Activated CD4-positive, alpha-beta T cell treated with anti-CD3 and anti-CD28 coated beads, Interleukin-2, amount 10 ng/mL, durations not matched to agents 24 days and 14 days (primary cell): ENCODE measurements around the gene PARK7. TPM values are rescaled to one million over a fixed set of nuclear protein-coding genes. Genes with fewer than 3 reads are reported as not detected.
"Not testable (repeated sequence)": the region's sequence is repeated elsewhere in the genome, so short reads cannot be mapped to it uniquely, and the experiment has no call there.

Source experiments
- DNase-seq: peaks from one replicate; pipeline ENCODE4 v3.0.0; 2022
- H3K27ac Mint-ChIP-seq: one replicate; pipeline ENCODE4 v1.8.0; 2022; ENCODE audit warnings: mild to moderate bottlenecking, mixed read lengths
- H3K27me3 Mint-ChIP-seq: one replicate; pipeline ENCODE4 v1.8.0; 2022; ENCODE audit warnings: mixed read lengths
- H3K36me3 Mint-ChIP-seq: one replicate; pipeline ENCODE4 v1.8.0; 2022; ENCODE audit warnings: low read depth, mild to moderate bottlenecking, mixed read lengths
- H3K4me1 Mint-ChIP-seq: one replicate; pipeline ENCODE4 v1.8.0; 2021; ENCODE audit warnings: mixed read lengths
- H3K4me3 Mint-ChIP-seq: one replicate; pipeline ENCODE4 v1.8.0; 2022; ENCODE audit warnings: mild to moderate bottlenecking, moderate library complexity, mixed read lengths
- H3K9me3 Mint-ChIP-seq: one replicate; pipeline ENCODE4 v1.8.0; 2021; ENCODE audit warnings: mixed read lengths
- intact Hi-C: fragments of 100-400 bp; cut with micrococcal nuclease; formaldehyde crosslinking; loops from one replicate; pipeline ENCODE4 v1.15.1; 2023
- total RNA-seq: library from RNA; stranded (reverse); gene quantifications from 2 replicates; pipeline ENCODE4 v1.2.3, GENCODE V29; 2022

Gene PARK7
- total RNA-seq: 409 and 426 TPM in 2 replicates

DNA sequence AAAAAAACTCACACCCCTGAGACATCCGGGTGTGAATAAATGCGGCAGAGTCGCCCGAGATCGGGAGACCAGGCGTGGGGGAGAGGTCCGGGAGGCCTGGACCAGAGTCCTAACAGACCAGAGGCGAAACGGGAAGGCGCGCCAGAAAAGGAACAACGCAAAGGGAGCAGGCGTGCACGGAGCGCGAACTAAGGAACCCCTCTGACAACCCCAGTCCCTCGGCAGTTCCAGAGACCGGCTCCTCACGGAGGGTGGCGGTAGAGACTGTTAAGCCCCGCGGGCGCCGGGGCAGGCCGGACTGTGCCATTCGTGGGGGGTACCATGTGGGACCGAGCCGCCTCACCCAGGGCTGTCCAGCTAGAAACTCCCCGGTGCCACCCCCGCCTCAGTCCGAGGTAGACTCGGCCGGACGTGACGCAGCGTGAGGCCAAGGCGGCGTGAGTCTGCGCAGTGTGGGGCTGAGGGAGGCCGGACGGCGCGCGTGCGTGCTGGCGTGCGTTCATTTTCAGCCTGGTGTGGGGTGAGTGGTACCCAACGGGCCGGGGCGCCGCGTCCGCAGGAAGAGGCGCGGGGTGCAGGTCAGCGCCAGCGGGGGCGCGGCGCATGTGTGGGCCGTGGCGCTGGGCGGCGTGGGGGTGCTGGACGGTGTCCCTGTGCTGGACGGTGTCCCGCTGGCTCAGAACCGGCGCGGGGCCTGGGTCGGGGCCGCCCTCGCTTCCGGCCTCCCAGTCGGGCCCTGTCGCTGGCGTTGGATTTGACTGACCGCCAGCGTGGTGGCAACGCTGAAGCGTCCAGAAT lies at the start of gene PARK7:
PARK7 (plus strand) TSS at position 496 of the 798 bp plus-strand sequence. CDS start 1,075 bp downstream, outside the sequence.
- intact Hi-C loops: loop anchor here (2.0 to 5.0 kb wide), 2 partner anchors 41 to 179 kb away; partner anchors contain the start of gene PER3

DNA sequence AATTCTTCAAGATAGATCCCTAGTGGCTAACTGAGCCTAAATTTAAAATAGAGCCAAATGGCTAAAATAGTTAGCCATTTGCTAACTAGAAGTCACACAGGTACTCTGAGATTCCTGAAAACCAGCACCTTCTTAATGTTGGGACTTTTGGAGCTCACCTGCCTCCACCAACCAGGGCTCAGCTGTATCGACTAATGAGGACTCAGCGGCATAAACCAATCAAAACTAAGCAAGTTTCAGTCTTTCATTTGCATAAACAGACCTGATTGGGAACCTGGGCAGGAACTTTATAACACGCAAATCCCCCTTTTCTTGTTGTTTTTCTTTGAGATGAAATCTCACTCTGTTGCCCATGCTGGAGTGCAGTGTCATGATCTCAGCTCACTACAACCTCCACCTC lies 49.4 kb upstream of the PARK7 start:
- Mint-ChIP-seq H3K27me3 (no peaks in the 10 kb centered on the region), H3K9me3 (no peaks in the 10 kb centered on the region), H3K4me1 (peaks cover 13% of the 10 kb centered on the region), H3K27ac (no peak overlapping the region), H3K36me3 (peaks cover 6% of the 10 kb centered on the region), H3K4me3 (no peak overlapping the region)
- no peak for DNase-seq
- intact Hi-C loops: no loop called here

More for the DNA sequence above, at the start of gene PARK7:
- no peaks in the 10 kb centered on the region for H3K9me3 Mint-ChIP-seq
- peak within 1 kb of the TSS; percentile 99 for H3K4me3 Mint-ChIP-seq
- peak; percentile 100 for DNase-seq
- H3K27ac Mint-ChIP-seq: peak within 1 kb of the TSS; percentile 100
- peaks cover 45% of the 10 kb centered on the region for H3K4me1 Mint-ChIP-seq
- no peaks in the 10 kb centered on the region for H3K27me3 Mint-ChIP-seq
- peaks cover 44% of the 10 kb centered on the region for H3K36me3 Mint-ChIP-seq

DNA sequence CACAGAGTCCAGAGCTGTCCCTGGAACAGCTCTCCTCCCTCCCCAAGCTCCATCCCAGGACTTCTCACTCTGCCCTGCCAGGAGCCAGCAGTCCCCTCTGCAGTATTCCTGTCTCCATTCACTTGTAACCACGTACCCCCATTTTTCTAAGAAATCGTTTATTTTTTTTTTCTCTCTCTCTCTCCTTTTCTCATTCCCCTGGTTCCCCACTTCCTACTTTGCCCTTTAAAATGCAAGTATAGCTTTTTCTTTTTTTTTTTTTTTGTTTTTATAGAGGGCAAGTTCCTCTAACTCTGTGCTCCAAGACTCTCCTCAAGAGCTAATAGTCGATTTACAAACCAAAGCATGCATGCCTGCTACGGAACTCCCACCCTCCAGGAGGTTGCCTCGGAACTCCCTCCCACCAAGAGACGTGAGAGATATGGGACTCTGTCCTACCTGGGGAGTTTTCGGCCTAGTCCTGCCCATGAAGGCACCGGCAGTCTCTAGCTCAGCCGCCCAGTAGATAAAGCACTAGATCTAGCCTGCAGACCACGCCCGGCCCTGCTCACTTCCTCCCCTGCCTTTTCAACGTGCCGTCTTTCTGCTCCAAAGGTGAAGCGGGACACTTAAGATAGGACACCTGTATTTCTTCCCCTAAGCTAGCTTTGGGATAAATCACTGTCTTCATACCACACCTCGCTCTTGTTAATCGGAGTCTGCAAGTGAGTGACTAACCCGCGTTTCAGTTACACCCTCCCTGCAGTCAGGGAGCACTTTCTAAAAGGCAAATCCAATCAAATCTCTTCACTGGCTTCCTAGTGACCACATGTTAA lies 48.6 kb upstream of the PARK7 start:
- no peak for DNase-seq
- Mint-ChIP-seq H3K27ac (no peak overlapping the region), H3K4me3 (no peak overlapping the region), H3K4me1 (peaks cover 15% of the 10 kb centered on the region), H3K36me3 (peaks cover 8% of the 10 kb centered on the region), H3K9me3 (no peaks in the 10 kb centered on the region), H3K27me3 (no peaks in the 10 kb centered on the region)
- intact Hi-C loops: no loop called here

DNA sequence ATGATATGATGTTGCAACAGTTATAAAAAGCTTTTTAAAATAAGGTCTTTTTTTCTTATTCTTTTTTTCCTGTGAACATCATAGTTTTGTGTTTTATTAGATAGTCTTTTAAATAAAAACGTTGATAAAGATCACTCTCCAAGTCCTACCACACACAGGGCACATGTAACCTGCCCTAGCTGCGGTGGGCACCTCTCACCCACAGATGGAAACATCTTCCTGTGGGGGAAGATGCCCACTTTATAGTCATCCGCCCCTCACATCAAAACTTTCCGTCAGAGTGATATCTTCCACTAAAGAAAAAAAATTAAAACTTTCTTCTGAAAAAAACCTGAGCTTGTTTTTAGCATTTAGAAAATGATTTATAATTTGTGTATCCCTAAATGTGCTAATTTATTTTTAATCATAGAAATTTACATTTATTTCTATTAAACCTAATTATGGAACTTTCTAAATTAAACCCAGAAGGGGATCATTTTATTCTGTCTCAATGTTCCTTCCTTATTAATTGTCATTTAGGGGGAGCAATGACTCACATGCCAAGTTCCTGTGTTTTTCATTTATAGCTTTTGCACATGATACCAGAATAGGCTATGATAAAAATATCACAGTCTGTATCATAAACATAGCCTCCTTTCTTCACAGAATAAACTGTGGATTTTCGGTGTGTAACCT lies 45.5 kb upstream of the PARK7 start:
- no peak for DNase-seq
- H3K4me3 Mint-ChIP-seq: no peak overlapping the region
- no peaks in the 10 kb centered on the region for H3K27me3 Mint-ChIP-seq
- H3K27ac Mint-ChIP-seq: peak overlapping the region; percentile 84
- H3K9me3 Mint-ChIP-seq: no peaks in the 10 kb centered on the region
- peaks cover 26% of the 10 kb centered on the region for H3K4me1 Mint-ChIP-seq
- intact Hi-C loops: loop anchor here (2.0 kb wide), 1 partner anchor 15 kb away; no protein-coding TSS in a partner anchor
- H3K36me3 Mint-ChIP-seq: peaks cover 22% of the 10 kb centered on the region

DNA sequence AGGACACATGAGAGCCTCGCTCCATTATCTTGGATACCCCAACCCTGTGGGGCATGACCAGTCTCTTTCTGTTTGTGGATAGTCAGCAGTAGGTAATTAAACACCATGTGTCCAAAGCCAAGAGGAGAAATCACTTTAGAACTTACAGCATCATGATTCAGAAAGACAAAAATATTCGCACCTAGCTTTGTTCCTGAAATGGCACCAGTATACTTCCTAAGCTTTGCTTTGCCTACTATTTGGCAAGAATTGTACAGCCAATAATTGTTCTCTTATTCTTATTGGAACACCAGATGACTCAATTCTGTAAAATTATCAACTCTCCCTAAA lies 45.0 kb upstream of the PARK7 start:
- peak overlapping the region; percentile 65 for H3K27ac Mint-ChIP-seq
- peaks cover 26% of the 10 kb centered on the region for H3K4me1 Mint-ChIP-seq
- H3K27me3 Mint-ChIP-seq: no peaks in the 10 kb centered on the region
- intact Hi-C loops: loop anchor here (2.0 kb wide), 1 partner anchor 14 kb away; no protein-coding TSS in a partner anchor
- DNase-seq: no peak
- peaks cover 22% of the 10 kb centered on the region for H3K36me3 Mint-ChIP-seq
- H3K9me3 Mint-ChIP-seq: no peaks in the 10 kb centered on the region
- no peak overlapping the region for H3K4me3 Mint-ChIP-seq

DNA sequence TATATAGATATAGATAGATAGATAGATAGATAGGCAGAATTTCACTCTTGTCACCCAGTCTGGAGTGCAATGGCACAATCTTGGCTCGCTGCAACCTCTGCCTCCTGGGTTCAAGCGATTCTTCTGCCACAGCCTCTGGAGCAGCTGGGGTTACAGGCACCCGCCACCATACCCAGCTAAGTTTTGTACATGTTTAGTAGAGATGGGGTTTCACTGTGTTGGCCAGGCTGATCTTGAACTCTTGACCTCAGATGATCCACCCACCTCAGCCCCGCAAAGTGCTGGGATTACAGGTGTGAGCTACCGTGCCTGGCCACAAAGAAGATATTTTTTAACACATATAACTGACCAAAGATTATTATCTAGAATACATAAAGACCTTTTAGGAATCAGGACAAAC lies 43.5 kb upstream of the PARK7 start:
- H3K36me3 Mint-ChIP-seq: peaks cover 29% of the 10 kb centered on the region
- not testable (repeated sequence) for H3K9me3 Mint-ChIP-seq, H3K27ac Mint-ChIP-seq, H3K4me3 Mint-ChIP-seq, H3K27me3 Mint-ChIP-seq, DNase-seq
- intact Hi-C loops: loop anchor here (2.0 kb wide), 1 partner anchor 13 kb away; no protein-coding TSS in a partner anchor
- H3K4me1 Mint-ChIP-seq: peaks cover 30% of the 10 kb centered on the region

DNA sequence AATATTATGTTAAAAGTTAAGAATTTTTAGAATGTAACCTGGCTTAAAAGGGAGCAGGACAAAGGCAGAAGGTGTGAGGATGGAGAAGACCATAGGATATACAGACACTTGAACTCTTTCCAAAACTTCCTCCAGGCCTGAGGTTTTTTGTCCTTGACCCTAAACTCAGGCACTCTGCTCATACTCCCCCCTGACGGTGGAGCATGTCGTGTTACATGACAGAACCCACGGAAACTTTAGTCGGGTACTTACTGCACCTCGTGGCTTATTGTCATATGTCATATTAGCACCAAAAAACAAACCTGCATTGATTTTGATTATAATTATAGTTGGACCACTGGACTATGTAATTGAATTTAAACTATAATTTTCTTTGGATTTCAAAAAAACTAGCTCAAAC lies 41.6 kb upstream of the PARK7 start:
- no peaks in the 10 kb centered on the region for H3K9me3 Mint-ChIP-seq
- H3K4me1 Mint-ChIP-seq: peaks cover 26% of the 10 kb centered on the region
- no peak overlapping the region for H3K4me3 Mint-ChIP-seq
- H3K27ac Mint-ChIP-seq: peak overlapping the region; percentile 29
- intact Hi-C loops: loop anchor here (2.0 kb wide), 1 partner anchor 41 kb away; the partner anchor contains the start of gene PARK7
- H3K27me3 Mint-ChIP-seq: no peaks in the 10 kb centered on the region
- DNase-seq: no peak
- peaks cover 30% of the 10 kb centered on the region for H3K36me3 Mint-ChIP-seq

DNA sequence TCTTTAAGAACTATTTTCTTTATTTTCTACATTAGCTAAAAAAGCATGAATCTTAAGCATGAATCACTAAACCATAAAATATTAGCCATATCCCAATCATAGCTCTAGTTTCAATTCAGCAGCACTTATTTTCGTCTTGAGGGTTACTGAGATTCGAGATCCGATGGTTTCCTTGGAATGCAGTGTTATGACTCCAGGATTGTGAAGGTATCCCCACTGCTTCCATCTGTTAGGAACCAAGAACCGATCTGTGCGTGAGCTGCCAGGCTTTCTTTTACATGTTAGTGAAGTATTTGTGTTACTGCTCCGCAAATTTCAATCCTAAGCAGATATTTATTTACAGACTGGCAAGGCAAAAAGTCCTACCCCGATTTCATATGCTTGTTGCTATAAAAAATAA lies 39.7 kb upstream of the PARK7 start:
- Mint-ChIP-seq H3K27ac (peak overlapping the region; percentile 20), H3K27me3 (no peaks in the 10 kb centered on the region), H3K4me1 (peaks cover 21% of the 10 kb centered on the region), H3K9me3 (no peaks in the 10 kb centered on the region), H3K36me3 (peaks cover 32% of the 10 kb centered on the region), H3K4me3 (no peak overlapping the region)
- no peak for DNase-seq
- intact Hi-C loops: loop anchor here (2.0 kb wide), 1 partner anchor 39 kb away; the partner anchor contains the start of gene PARK7

DNA sequence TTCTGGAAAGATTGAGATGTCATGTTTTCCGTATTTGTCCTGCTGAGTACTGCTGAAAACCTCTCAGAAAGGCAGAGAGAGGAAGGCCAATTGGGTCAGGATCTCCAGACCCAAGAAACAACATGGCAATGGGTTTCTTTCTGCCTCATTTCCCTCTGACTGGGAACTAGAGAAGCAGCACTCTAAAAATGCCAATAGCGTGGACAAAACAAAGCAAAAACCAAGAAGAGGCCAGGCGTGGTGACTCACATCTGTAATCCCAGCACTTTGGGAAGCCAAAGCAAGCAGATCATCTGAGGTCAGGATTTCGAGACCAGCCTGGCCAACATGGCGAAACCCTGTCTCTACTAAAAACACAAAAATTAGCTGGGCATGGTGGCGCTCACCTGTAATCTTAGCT lies 39.2 kb upstream of the PARK7 start:
- no peak for DNase-seq
- H3K27me3 Mint-ChIP-seq: no peaks in the 10 kb centered on the region
- H3K4me3 Mint-ChIP-seq: no peak overlapping the region
- H3K36me3 Mint-ChIP-seq: peaks cover 33% of the 10 kb centered on the region
- H3K27ac Mint-ChIP-seq: no peak overlapping the region
- intact Hi-C loops: no loop called here
- no peaks in the 10 kb centered on the region for H3K9me3 Mint-ChIP-seq
- peaks cover 18% of the 10 kb centered on the region for H3K4me1 Mint-ChIP-seq

DNA sequence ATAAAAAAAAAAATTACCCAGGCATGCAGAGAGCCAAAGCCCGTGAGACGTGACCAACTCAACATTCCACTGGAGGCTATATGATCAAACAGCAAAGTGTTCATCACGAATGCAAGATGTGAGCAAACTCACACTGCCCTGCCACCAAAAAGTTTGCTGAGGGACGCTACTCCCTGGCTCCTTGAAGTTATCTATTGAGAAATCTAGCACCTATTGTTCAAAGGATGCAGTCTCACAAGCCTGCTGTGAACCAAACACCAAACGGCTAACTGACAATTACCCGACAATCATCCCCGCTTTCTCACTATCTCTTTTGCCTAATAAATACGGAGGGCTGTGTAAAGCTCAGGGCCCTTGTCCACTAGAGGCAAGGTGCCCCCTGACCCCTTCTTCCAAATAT lies 34.5 kb upstream of the PARK7 start:
- H3K27ac Mint-ChIP-seq, H3K9me3 Mint-ChIP-seq, DNase-seq, H3K27me3 Mint-ChIP-seq, intact Hi-C loops, H3K4me3 Mint-ChIP-seq: not testable (repeated sequence)
- H3K36me3 Mint-ChIP-seq: peaks cover 38% of the 10 kb centered on the region
- peaks cover 23% of the 10 kb centered on the region for H3K4me1 Mint-ChIP-seq

DNA sequence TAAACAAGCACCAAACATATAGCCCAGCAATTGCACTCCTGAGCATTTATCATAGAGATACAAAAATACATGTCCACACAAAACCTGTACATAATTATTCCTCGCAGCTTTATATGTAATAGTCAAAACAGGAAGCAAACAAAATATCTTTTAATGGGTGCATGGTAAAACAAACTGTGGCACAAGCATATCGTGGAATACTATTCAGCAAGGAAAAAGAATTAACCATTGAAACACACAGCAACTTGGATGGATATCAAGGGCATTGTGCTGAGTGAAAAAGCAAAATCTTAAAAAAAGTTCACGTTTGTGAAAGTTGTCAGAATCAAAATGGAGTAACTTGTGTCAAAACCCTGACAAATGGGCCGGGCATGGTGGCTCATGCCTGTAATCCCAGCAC lies 33.3 kb upstream of the PARK7 start:
- H3K4me3 Mint-ChIP-seq: no peak overlapping the region
- H3K4me1 Mint-ChIP-seq: peaks cover 22% of the 10 kb centered on the region
- no peak for DNase-seq
- intact Hi-C loops: no loop called here
- H3K9me3 Mint-ChIP-seq: no peaks in the 10 kb centered on the region
- H3K36me3 Mint-ChIP-seq: peaks cover 43% of the 10 kb centered on the region
- H3K27me3 Mint-ChIP-seq: peaks cover 2% of the 10 kb centered on the region
- no peak overlapping the region for H3K27ac Mint-ChIP-seq

DNA sequence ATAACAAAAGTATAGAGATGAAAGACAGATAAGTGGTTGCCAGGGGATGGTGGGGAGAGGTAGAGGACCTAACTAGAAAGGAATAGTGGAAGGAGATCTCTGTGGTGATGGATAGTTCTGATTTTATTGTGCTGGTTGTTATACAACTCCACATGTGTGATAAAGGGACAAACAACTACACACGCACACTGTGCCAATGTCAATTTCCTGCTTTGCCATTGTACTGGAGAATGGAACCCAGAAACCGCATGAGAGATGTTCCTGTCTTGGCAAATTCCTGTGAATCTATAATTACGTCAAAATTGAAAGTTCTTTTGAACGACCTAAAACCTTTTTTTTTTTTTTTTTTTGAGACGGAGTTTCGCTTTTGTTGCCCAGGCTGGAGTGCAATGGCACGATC lies 31.9 kb upstream of the PARK7 start:
- peak overlapping the region; percentile 55 for H3K27ac Mint-ChIP-seq
- intact Hi-C loops: loop anchor here (2.0 kb wide), 1 partner anchor 13 kb away; no protein-coding TSS in a partner anchor
- no peak for DNase-seq
- peaks cover 48% of the 10 kb centered on the region for H3K36me3 Mint-ChIP-seq
- no peaks in the 10 kb centered on the region for H3K9me3 Mint-ChIP-seq
- H3K4me1 Mint-ChIP-seq: peaks cover 22% of the 10 kb centered on the region
- peaks cover 2% of the 10 kb centered on the region for H3K27me3 Mint-ChIP-seq
- H3K4me3 Mint-ChIP-seq: peak overlapping the region; percentile 20

DNA sequence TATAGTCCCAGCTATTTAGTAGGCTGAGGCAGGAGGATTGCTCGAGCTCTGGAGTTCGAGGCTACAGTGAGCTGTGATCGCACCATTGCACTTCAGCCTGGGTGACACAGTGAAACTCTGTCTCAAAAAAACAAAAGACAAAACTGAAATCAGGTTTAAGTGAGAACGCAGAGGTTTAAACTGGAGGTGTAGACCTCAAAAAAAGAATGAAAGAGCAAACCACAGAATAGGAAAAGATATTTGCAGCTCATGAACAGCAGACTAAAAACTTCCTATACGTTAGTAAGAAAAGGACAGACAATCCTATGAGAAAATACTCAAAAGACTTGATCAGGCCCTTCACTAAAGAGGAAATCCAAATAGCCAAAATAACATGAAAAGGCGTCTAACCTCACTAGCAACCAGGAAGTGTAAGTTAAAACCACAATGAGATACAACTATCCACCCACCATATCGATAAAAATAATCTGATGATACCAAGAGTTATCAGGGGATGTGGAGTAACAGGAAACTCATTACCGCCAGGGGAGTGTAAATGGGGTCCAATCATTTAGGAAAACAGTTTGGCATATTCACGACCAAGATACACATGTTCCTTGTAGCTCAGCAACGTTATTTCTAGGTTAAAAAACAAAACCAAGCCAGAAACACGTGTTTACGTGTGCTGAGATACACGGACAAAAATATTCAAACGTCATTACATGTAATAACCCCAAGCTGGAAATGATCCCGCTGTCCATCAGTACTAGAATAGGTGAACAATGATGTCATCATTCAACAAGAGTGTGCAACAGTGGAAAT lies 30.7 kb upstream of the PARK7 start:
- peak overlapping the region; percentile 63 for H3K4me3 Mint-ChIP-seq

More for the DNA sequence above, 30.7 kb upstream of the PARK7 start:
- H3K36me3 Mint-ChIP-seq: peaks cover 55% of the 10 kb centered on the region
- H3K4me1 Mint-ChIP-seq: peaks cover 24% of the 10 kb centered on the region
- no peak for DNase-seq
- intact Hi-C loops: loop anchor here (1.0 to 2.0 kb wide), 2 partner anchors 9 to 14 kb away; partner anchors contain the start of gene TNFRSF9
- H3K27ac Mint-ChIP-seq: peak overlapping the region; percentile 69
- H3K9me3 Mint-ChIP-seq: no peaks in the 10 kb centered on the region
- H3K27me3 Mint-ChIP-seq: peaks cover 2% of the 10 kb centered on the region
